Liver (tissue), 9 donors: ENCODE results near the gene NSDHL. TPM values are rescaled to one million over a fixed set of nuclear protein-coding genes. Genes with fewer than 3 reads are reported as not detected.

ENCODE experiments used
- DNase-seq: peaks from one replicate; pipeline ENCODE4 v3.0.0-alpha.2; 2017; ENCODE audit warnings: low spot score
- H3K27ac ChIP-seq, 2 donors: one replicate each; pipeline ENCODE4 v1.7.0; 2013; ENCODE audit warnings: inconsistent platforms in 2 of 2, low read length in 2 of 2, control low read depth in 1 of 2, low read depth in 1 of 2, mild to moderate bottlenecking in 1 of 2
- H3K27me3 ChIP-seq, 4 donors: one replicate each; pipeline versions ENCODE4 v1.6.1 to v1.7.0; 2013; ENCODE audit warnings: low read length in 3 of 4, inconsistent platforms in 1 of 4, mild to moderate bottlenecking in 1 of 4, moderate library complexity in 1 of 4; ENCODE audit not compliant: control insufficient read depth in 4 of 4, insufficient read depth in 4 of 4
- H3K36me3 ChIP-seq, 4 donors: one replicate each; pipeline versions ENCODE4 v1.6.1 to v1.7.0; 2013; ENCODE audit warnings: low read length in 3 of 4, mild to moderate bottlenecking in 3 of 4, low read depth in 1 of 4, moderate library complexity in 1 of 4; ENCODE audit not compliant: control insufficient read depth in 4 of 4, insufficient read depth in 3 of 4
- H3K4me1 ChIP-seq, 4 donors: one replicate each; pipeline versions ENCODE4 v1.6.1 to v1.7.0; 2013; ENCODE audit warnings: low read length in 3 of 4, mild to moderate bottlenecking in 3 of 4, moderate library complexity in 1 of 4; ENCODE audit not compliant: control insufficient read depth in 4 of 4, insufficient read depth in 4 of 4
- H3K4me3 ChIP-seq, 3 donors: one replicate each; pipeline versions ENCODE4 v1.6.1 to v1.7.0; 2013; ENCODE audit warnings: low read length in 3 of 3, control low read depth in 1 of 3, low read depth in 1 of 3, mild to moderate bottlenecking in 1 of 3
- H3K9ac ChIP-seq, 2 donors: one replicate each; pipeline ENCODE4 v1.7.0; 2013; ENCODE audit warnings: low read length in 2 of 2, mild to moderate bottlenecking in 2 of 2, moderate library complexity in 2 of 2, control low read depth in 1 of 2, low read depth in 1 of 2
- H3K9me3 ChIP-seq, 4 donors: one replicate each; pipeline versions ENCODE4 v1.6.1 to v1.7.0; 2013; ENCODE audit warnings: low read length in 3 of 4; ENCODE audit not compliant: control insufficient read depth in 4 of 4
- CTCF ChIP-seq: fragments of 150-350 bp; IDR thresholded peaks from 2 replicates; pipeline ENCODE4 v1.5.1; 2017; ENCODE audit warnings: improper control_type of control experiment, low read depth, low read length; ENCODE audit not compliant: missing input control
- EGR1 ChIP-seq, 2 donors: IDR thresholded peaks; 2 replicates each; pipeline ENCODE4 v1.6.1; 2016 to 2018; ENCODE audit warnings: antibody characterized with exemption in 2 of 2, low read depth in 2 of 2
- FOXA1 ChIP-seq: IDR thresholded peaks from 2 replicates; pipeline ENCODE4 v1.6.1; 2016; ENCODE audit warnings: antibody characterized with exemption
- HNF4A ChIP-seq, 2 donors: conservative IDR thresholded peaks; 2 replicates each; pipeline ENCODE4 v1.6.1; 2016; ENCODE audit warnings: antibody characterized with exemption in 2 of 2, mild to moderate bottlenecking in 2 of 2
- HNF4G ChIP-seq: IDR thresholded peaks from 2 replicates; pipeline ENCODE4 v1.6.1; 2016; ENCODE audit warnings: antibody characterized with exemption
- REST ChIP-seq: IDR thresholded peaks from 2 replicates; pipeline ENCODE4 v1.6.1; 2016; ENCODE audit warnings: antibody characterized with exemption, mild to moderate bottlenecking
- RXRA ChIP-seq, 2 donors: IDR thresholded peaks; 2 replicates each; pipeline ENCODE4 v1.6.1; 2017 to 2018; ENCODE audit warnings: antibody characterized with exemption in 2 of 2, mild to moderate bottlenecking in 1 of 2
- SP1 ChIP-seq: IDR thresholded peaks from 2 replicates; pipeline ENCODE4 v1.6.1; 2018; ENCODE audit warnings: antibody characterized with exemption, mild to moderate bottlenecking
- YY1 ChIP-seq: IDR thresholded peaks from 2 replicates; pipeline ENCODE4 v1.6.1; 2016; ENCODE audit warnings: antibody characterized with exemption, mild to moderate bottlenecking
- WGBS: extraction: QIAGEN DNeasy Blood & Tissue Kit; methylation state at CpG from one replicate; pipeline ENCODE4 v1.1.7; 2013; 5-methylcytosine and 5-hydroxymethylcytosine counted together
- polyA plus RNA-seq, 2 donors: library from polyadenylated mRNA; stranded (reverse) in 1 of 2; unstranded in 1 of 2; fragments of 200-250 nt in 1 of 2; fragments of >200 nt in 1 of 2; fragmentation: Nextera tagmentation in 1 of 2; extraction: Ambion mirVana in 1 of 2; gene quantifications; one replicate each; pipeline versions ENCODE4 v1.2.1 to v1.2.3, GENCODE V29; 2013 to 2015
- total RNA-seq, 2 donors: library from RNA; depleted of rRNA; stranded (reverse); fragments of >200 nt; gene quantifications; one replicate each; pipeline ENCODE4 v1.2.3, GENCODE V29; 2014
- TF ChIP-seq, protein P1 (sequence below): IDR thresholded peaks from 2 replicates; pipeline ENCODE4 v1.6.1; 2016; ENCODE audit warnings: antibody characterized with exemption
- TF ChIP-seq, protein P2 (sequence below): IDR thresholded peaks from 2 replicates; pipeline ENCODE4 v1.6.1; 2016; ENCODE audit warnings: antibody characterized with exemption
- donor health status: healthy.
- donor health status: healthy.
- donor health status: healthy.
- donor health status: healthy.
- donor health status: healthy.

The NSDHL gene
- total and polyA plus RNA-seq, 4 donors: 23.8 to 63.6 (median 38.6) TPM

- H3K27ac ChIP-seq: no peak overlapping the region
- TF ChIP-seq EGR1 (IDR thresholded peaks at IDR 0.05; ENCODE audit: low read depth in 2 of 2): no peak
- no peak for TF ChIP-seq REST
- no peak for TF ChIP-seq HNF4A (conservative IDR thresholded peaks at IDR 0.05)
- TF ChIP-seq, protein P1, sequence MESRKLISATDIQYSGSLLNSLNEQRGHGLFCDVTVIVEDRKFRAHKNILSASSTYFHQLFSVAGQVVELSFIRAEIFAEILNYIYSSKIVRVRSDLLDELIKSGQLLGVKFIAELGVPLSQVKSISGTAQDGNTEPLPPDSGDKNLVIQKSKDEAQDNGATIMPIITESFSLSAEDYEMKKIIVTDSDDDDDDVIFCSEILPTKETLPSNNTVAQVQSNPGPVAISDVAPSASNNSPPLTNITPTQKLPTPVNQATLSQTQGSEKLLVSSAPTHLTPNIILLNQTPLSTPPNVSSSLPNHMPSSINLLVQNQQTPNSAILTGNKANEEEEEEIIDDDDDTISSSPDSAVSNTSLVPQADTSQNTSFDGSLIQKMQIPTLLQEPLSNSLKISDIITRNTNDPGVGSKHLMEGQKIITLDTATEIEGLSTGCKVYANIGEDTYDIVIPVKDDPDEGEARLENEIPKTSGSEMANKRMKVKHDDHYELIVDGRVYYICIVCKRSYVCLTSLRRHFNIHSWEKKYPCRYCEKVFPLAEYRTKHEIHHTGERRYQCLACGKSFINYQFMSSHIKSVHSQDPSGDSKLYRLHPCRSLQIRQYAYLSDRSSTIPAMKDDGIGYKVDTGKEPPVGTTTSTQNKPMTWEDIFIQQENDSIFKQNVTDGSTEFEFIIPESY: no peak
- TF ChIP-seq CTCF: no peak
- TF ChIP-seq YY1: no peak
- H3K9me3 ChIP-seq: no peaks in the 10 kb centered on the region
- WGBS: 85% methylated on average over 9 of the region's 9 CpGs
- H3K4me3 ChIP-seq: no peak overlapping the region
- no peaks in the 10 kb centered on the region for H3K36me3 ChIP-seq
- H3K4me1 ChIP-seq: no peaks in the 10 kb centered on the region
- no peak overlapping the region for H3K9ac ChIP-seq
- DNase-seq: no peak
- H3K27me3 ChIP-seq: peaks cover 0 to 13% (median 3%) of the 10 kb centered on the region in 4 donors
These were observed 63.2 kb downstream of the NSDHL start for GRCh38 chrX:152893980-152894610.

- Histone ChIP-seq H3K27ac (no peak overlapping the region), H3K9ac (no peak overlapping the region), H3K4me1 (no peaks in the 10 kb centered on the region), H3K36me3 (no peaks in the 10 kb centered on the region), H3K9me3 (no peaks in the 10 kb centered on the region), H3K27me3 (peaks cover 0 to 11% (median 2%) of the 10 kb centered on the region in 4 donors), H3K4me3 (no peak overlapping the region)
- TF ChIP-seq SP1 (no peak), HNF4G (no peak), CTCF (no peak), FOXA1 (no peak), RXRA (IDR thresholded peaks at IDR 0.05) (no peak)
- TF ChIP-seq, protein P2, sequence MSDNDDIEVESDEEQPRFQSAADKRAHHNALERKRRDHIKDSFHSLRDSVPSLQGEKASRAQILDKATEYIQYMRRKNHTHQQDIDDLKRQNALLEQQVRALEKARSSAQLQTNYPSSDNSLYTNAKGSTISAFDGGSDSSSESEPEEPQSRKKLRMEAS: no peak
- WGBS: 82% methylated on average over 3 of the region's 3 CpGs
- DNase-seq: no peak
These were observed 64.3 kb downstream of the NSDHL start for GRCh38 chrX:152895121-152895520.
